Measurements from ENCODE around the gene ZNF695. TPM values are rescaled to one million over a fixed set of nuclear protein-coding genes. Genes with fewer than 3 reads are reported as not detected.

The ZNF695 gene
- total and polyA plus RNA-seq, 9 of the 15 experiments (the other 6 are each of a cell fraction or from before 2014, with no cell fraction given) = 8.7 to 15.2 (median 10.9) TPM

DNA sequence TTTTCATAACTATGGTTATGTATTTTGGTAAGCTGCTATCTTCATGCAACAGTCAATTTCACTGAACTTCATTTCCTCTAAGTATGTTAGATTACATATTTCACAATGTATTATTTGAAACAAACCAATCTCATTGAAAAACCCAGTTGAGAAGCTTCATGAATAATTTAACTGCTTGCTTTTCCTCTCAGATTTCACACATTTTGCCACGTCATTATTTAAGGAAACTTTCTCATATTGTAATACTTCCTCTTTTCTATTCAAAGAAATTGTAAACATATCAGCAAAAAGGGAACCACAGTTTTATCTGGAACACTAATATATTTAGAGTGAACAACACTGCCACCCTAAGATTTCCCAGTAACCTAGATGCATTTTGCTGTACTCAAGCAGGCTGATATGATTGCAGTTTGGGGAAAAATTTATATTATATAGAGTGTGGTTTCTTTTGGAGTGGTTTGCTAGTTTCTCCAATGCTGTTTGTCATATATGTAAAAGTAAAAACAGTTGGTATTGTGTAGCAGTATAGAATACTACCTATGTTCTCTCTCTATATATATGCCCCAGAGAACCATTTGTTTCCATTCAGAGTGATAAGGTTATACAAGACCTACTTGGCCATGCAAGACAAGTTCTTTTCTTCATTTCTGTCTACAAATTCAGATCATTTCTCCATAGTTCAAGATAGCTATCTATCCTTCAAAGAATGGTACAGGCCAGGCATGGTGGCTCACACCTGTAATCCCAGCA, 47.7 kb downstream of the ZNF695 start (continued):
- TF ChIP-seq, protein P1, sequence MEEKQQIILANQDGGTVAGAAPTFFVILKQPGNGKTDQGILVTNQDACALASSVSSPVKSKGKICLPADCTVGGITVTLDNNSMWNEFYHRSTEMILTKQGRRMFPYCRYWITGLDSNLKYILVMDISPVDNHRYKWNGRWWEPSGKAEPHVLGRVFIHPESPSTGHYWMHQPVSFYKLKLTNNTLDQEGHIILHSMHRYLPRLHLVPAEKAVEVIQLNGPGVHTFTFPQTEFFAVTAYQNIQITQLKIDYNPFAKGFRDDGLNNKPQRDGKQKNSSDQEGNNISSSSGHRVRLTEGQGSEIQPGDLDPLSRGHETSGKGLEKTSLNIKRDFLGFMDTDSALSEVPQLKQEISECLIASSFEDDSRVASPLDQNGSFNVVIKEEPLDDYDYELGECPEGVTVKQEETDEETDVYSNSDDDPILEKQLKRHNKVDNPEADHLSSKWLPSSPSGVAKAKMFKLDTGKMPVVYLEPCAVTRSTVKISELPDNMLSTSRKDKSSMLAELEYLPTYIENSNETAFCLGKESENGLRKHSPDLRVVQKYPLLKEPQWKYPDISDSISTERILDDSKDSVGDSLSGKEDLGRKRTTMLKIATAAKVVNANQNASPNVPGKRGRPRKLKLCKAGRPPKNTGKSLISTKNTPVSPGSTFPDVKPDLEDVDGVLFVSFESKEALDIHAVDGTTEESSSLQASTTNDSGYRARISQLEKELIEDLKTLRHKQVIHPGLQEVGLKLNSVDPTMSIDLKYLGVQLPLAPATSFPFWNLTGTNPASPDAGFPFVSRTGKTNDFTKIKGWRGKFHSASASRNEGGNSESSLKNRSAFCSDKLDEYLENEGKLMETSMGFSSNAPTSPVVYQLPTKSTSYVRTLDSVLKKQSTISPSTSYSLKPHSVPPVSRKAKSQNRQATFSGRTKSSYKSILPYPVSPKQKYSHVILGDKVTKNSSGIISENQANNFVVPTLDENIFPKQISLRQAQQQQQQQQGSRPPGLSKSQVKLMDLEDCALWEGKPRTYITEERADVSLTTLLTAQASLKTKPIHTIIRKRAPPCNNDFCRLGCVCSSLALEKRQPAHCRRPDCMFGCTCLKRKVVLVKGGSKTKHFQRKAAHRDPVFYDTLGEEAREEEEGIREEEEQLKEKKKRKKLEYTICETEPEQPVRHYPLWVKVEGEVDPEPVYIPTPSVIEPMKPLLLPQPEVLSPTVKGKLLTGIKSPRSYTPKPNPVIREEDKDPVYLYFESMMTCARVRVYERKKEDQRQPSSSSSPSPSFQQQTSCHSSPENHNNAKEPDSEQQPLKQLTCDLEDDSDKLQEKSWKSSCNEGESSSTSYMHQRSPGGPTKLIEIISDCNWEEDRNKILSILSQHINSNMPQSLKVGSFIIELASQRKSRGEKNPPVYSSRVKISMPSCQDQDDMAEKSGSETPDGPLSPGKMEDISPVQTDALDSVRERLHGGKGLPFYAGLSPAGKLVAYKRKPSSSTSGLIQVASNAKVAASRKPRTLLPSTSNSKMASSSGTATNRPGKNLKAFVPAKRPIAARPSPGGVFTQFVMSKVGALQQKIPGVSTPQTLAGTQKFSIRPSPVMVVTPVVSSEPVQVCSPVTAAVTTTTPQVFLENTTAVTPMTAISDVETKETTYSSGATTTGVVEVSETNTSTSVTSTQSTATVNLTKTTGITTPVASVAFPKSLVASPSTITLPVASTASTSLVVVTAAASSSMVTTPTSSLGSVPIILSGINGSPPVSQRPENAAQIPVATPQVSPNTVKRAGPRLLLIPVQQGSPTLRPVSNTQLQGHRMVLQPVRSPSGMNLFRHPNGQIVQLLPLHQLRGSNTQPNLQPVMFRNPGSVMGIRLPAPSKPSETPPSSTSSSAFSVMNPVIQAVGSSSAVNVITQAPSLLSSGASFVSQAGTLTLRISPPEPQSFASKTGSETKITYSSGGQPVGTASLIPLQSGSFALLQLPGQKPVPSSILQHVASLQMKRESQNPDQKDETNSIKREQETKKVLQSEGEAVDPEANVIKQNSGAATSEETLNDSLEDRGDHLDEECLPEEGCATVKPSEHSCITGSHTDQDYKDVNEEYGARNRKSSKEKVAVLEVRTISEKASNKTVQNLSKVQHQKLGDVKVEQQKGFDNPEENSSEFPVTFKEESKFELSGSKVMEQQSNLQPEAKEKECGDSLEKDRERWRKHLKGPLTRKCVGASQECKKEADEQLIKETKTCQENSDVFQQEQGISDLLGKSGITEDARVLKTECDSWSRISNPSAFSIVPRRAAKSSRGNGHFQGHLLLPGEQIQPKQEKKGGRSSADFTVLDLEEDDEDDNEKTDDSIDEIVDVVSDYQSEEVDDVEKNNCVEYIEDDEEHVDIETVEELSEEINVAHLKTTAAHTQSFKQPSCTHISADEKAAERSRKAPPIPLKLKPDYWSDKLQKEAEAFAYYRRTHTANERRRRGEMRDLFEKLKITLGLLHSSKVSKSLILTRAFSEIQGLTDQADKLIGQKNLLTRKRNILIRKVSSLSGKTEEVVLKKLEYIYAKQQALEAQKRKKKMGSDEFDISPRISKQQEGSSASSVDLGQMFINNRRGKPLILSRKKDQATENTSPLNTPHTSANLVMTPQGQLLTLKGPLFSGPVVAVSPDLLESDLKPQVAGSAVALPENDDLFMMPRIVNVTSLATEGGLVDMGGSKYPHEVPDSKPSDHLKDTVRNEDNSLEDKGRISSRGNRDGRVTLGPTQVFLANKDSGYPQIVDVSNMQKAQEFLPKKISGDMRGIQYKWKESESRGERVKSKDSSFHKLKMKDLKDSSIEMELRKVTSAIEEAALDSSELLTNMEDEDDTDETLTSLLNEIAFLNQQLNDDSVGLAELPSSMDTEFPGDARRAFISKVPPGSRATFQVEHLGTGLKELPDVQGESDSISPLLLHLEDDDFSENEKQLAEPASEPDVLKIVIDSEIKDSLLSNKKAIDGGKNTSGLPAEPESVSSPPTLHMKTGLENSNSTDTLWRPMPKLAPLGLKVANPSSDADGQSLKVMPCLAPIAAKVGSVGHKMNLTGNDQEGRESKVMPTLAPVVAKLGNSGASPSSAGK (IDR thresholded peaks at IDR 0.05) = no peak
- TF ChIP-seq THRAP3 (IDR thresholded peaks at IDR 0.05; ENCODE audit: borderline replicate concordance) (no peak), ZKSCAN8 (CRISPR knock-in tag; IDR thresholded peaks at IDR 0.05) (no peak), RAD21 (CRISPR knock-in tag; conservative IDR thresholded peaks at IDR 0.05 in 1 of 2, IDR thresholded peaks at IDR 0.05 in 1 of 2) (peak; percentile 46 to 63), MED1 (CRISPR knock-in tag; IDR thresholded peaks at IDR 0.05; ENCODE audit: borderline replicate concordance) (no peak)
- TF ChIP-seq, protein P2, sequence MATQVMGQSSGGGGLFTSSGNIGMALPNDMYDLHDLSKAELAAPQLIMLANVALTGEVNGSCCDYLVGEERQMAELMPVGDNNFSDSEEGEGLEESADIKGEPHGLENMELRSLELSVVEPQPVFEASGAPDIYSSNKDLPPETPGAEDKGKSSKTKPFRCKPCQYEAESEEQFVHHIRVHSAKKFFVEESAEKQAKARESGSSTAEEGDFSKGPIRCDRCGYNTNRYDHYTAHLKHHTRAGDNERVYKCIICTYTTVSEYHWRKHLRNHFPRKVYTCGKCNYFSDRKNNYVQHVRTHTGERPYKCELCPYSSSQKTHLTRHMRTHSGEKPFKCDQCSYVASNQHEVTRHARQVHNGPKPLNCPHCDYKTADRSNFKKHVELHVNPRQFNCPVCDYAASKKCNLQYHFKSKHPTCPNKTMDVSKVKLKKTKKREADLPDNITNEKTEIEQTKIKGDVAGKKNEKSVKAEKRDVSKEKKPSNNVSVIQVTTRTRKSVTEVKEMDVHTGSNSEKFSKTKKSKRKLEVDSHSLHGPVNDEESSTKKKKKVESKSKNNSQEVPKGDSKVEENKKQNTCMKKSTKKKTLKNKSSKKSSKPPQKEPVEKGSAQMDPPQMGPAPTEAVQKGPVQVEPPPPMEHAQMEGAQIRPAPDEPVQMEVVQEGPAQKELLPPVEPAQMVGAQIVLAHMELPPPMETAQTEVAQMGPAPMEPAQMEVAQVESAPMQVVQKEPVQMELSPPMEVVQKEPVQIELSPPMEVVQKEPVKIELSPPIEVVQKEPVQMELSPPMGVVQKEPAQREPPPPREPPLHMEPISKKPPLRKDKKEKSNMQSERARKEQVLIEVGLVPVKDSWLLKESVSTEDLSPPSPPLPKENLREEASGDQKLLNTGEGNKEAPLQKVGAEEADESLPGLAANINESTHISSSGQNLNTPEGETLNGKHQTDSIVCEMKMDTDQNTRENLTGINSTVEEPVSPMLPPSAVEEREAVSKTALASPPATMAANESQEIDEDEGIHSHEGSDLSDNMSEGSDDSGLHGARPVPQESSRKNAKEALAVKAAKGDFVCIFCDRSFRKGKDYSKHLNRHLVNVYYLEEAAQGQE (IDR thresholded peaks at IDR 0.05; ENCODE audit: borderline replicate concordance) = peak; percentile 34; the same call in 1 of the 2 replicates
- TF ChIP-seq, protein P2 (CRISPR knock-in tag; IDR thresholded peaks at IDR 0.05; ENCODE audit: low read depth) = no peak

All from K562 (cell line).